ENCODE data around the gene PCDHAC2.

The PCDHAC2 gene, protein sequence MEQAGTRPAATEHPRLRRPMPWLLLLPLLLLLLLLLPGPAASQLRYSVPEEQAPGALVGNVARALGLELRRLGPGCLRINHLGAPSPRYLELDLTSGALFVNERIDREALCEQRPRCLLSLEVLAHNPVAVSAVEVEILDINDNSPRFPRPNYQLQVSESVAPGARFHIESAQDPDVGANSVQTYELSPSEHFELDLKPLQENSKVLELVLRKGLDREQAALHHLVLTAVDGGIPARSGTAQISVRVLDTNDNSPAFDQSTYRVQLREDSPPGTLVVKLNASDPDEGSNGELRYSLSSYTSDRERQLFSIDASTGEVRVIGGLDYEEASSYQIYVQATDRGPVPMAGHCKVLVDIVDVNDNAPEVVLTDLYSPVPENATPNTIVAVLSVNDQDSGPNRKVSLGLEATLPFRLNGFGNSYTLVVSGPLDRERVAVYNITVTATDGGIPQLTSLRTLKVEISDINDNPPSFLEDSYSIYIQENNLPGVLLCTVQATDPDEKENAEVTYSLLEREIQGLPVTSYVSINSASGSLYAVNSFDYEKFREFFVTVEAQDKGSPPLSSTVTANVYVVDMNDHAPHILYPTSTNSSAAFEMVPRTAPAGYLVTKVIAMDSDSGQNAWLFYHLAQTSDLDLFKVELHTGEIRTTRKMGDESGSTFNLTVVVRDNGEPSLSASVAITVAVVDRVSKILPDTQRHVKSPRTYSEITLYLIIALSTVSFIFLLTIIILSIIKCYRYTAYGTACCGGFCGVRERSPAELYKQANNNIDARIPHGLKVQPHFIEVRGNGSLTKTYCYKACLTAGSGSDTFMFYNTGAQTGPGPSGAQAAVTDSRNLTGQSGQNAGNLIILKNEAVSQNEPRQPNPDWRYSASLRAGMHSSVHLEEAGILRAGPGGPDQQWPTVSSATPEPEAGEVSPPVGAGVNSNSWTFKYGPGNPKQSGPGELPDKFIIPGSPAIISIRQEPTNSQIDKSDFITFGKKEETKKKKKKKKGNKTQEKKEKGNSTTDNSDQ

GRCh38 chr5:140966293-140967225 is at the start of gene PCDHAC2:
Gene PCDHAC2 (plus strand): TSS chr5:140966476. CDS start chr5:140966767, 291 bp downstream.
- peak; percentile 36 for DNase-seq

GRCh38 chr5:140923601-140924000 is 42.7 kb upstream of the PCDHAC2 start:
- no peak for DNase-seq

DNA sequence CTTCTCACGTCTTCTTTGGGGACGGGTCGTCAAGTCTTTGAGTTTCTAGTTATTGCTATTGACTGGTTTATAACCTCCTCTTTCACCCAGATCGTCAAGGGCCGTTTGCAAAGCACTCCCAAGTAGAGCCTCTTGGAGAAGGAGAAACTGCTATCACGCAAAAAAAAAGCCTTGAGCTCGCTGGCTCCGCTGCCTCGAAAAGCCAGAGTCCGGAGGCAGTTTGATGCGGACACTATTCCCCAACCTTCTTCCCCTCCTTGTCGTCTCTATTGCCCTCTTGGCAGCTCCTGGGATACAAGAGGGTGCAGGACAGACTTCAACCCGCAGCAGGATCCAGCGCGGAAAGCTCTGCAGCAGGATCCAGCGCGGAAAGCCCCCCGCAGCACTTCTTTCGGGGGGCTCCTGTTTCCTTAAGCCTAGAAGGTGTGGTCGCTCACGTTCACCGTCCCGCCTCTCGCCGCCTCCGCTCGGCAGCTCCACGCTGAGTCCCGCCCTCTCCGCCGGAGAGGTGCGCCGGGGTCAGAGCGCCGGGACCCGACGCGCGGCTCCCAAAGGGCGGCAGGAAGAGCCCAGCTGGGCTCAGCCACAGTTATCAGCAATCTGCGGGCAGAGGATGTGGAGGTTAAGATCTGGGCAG is 40.4 kb upstream of the PCDHAC2 start, which contains the start of gene PCDHAC1:
PCDHAC1 (plus strand) TSS at position 494 of the 637 bp plus-strand sequence. CDS start 594 bp downstream, outside the sequence.
- peak; percentile 41 for DNase-seq

DNA sequence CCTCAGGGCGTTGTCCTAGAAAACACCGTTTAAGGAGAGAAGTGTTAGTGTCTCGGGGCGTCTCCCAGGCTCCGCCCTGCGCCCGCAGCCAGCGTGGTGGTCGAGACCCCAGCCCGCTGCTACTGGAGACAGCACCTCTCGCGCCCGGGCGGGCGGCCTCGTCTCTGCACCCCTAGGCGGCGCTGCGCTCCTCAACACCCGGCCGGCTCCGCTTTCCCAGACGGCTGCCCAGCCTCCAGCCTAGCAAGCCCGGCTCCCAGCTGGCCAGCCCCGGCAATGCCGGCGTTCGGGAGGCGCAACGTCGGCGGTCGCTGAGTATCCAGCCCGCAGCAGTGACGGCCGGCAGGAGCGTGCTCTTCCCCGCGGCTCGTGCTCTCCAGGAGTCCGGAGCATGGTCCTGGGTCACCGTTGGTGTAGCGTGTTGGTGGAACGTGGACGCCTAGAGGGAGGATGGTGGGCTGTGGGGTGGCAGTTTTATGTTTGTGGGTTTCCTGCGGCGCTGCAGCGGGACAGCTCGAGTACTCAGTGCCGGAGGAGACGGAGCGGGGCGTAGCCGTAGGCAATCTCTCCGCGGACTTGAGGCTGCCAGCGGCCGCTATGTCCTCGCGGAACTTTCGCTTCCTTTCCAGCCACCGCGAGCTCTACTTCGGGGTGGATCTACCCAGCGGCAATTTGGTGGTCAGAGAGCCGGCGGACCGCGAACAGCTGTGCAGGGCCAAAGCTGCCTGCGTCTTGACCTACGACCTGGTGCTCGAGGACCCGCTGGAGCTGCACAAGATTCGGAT is 39.6 kb upstream of the PCDHAC2 start:
- DNase-seq, result peak; percentile 78

DNA sequence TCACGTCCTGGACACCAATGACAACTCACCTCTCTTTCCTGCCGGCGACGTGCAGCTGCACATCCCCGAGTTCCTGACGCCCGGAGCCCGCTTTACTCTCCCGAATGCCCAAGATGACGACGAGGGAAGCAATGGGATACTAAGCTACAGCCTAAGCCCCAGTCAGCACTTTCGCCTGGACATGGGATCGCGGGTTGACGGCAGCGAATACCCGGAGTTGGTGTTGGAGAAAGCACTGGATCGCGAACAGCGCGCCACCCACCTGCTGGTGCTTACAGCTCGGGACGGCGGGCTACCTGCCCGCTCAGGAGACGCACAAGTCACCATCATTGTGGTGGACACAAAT is 39.1 kb upstream of the PCDHAC2 start:
- DNase-seq, result peak; percentile 1

GRCh38 chr5:140934964-140935606 is 31.2 kb upstream of the PCDHAC2 start:
- DNase-seq, result no peak

DNA sequence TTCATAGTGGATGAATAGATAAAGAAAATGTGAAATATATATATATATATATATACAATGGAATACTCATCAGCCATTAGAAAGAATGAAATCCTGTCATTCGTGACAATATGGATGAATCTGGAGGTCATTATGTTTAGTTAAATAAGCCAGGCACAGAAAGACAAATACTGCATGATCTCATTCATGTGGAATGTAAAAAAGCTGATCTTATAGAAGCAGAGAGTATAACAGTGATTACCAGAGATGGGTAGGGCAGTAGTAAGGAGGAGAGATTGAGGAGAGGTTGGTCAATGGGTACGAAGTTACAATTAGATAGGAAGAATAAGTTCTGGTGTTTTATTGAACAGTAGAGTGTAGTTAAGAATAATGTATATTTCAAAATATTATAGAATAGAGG is 19.7 kb upstream of the PCDHAC2 start:
- DNase-seq, result no peak

DNA sequence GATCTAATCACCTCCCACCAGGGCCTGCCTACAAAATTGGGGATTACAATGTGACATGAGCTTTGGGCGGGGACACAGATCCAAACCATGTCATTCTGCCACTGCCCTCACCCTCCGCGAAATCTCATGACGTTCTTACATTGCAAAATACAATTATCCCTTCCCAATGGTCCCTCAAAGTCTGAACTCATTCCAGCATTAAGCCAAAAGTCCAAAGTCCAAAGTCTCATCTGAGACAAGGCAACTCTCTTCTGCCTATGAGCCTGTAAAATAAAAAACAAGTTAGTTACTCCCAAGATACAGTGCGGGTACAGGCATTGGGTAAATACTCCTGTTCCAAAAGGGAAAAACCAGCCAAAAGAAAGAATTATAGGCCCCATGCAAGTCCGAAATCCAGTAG is 14.6 kb upstream of the PCDHAC2 start:
- DNase-seq, result no peak

GRCh38 chr5:140953234-140953633 is 13.0 kb upstream of the PCDHAC2 start:
- no peak for DNase-seq

- no peak for DNase-seq
These were observed 4.1 kb upstream of the PCDHAC2 start for GRCh38 chr5:140962190-140962589.

- DNase-seq, result no peak
These were observed 1.9 kb upstream of the PCDHAC2 start for GRCh38 chr5:140964356-140964755.

- no peak for DNase-seq
These were observed 377 bp upstream of the PCDHAC2 start for GRCh38 chr5:140965905-140966292.

DNA sequence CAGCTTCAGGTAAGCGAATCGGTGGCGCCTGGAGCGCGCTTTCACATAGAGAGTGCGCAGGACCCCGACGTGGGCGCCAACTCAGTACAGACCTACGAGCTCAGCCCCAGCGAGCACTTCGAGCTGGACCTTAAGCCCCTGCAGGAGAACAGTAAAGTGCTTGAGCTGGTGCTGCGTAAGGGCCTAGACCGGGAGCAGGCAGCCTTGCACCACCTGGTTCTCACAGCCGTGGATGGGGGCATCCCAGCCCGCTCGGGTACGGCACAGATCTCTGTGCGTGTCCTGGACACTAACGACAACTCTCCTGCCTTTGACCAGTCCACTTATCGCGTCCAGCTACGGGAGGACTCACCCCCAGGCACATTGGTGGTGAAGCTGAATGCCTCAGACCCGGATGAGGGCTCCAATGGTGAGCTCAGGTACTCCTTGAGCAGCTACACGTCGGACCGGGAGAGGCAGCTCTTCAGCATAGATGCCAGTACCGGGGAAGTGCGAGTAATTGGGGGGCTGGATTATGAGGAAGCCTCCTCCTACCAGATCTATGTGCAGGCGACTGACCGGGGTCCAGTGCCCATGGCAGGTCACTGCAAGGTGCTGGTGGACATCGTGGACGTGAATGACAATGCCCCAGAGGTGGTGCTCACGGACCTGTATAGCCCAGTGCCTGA is 1.1 kb downstream of the PCDHAC2 start:
- no peak for DNase-seq

DNA sequence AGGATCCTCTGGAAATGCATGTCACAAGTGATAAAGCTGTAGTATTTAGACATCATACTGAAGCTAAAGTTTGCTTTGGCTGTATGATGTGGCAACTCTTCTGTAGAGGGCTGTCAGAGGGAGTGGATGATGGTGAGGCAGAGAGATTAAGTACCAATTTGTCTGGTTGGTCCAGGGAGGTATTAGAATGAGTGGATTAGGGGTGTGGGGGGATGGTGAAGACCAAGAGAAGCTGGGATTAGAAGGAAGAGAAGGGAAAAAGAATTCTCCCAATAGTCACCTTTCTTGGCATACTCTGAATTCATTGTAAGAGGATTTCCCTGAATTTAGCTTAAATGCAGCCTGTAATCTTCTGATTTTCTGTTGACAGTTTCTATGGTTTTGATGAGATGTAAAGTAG is 3.6 kb downstream of the PCDHAC2 start:
- no peak for DNase-seq

DNA sequence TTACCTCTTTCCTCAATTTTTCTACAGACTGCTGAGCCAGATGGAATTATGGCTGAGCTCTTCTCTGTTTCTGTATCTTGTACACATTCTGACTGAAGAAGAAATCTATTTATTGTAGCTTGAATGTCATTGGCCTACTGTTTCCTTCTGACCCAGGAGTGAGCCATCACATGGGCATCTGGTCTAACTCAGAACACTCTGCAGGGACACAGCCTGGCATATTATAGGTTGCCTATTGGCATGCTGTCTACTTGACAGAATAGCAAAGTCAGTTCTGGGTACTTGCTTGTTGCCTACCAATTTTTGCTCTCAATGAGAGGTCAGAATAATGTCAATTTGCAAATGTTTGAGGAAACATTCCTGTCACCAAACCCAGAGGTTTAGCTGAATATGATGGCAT is 7.3 kb downstream of the PCDHAC2 start:
- no peak for DNase-seq

DNA sequence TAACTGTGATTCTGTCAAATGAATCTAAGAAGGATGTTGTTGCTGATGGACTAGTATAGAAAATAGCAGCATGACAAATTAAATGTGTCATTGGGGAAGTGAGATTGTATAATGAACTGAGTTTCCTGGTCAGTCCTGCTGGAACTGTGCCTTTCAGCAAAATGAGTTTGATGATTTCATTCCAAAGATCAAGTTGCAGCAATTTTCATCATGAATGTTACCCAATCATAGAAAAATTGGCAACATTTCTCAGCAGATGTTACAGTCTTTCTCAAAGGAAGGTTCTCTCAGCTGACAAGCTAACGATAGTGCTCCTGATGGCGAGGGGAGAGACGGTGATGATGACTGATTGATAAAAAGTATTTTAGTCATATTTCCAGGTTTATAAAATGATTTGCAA is 10.7 kb downstream of the PCDHAC2 start:
- DNase-seq, result no peak

DNA sequence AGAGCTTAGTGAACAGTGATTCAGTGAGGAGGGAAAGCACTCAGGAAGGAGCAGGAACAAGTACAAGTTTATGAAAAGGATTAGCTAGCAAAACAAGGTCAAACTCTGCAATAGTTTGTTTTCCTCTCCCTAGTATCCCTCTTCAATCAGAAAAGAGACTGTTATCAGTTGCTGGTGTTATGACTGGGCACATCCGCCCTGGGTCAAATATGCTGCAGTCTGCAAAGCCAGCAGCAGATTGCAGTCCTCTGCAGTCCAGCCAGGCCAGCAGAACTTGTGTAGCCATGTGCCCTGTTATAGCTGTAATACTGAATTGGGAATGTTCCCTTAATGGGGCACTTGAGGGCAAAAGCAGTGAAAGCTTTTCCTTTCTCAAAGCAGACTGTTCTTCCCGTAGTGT is 12.0 kb downstream of the PCDHAC2 start:
- DNase-seq, result no peak

GRCh38 chr5:140978983-140979382 is 12.7 kb downstream of the PCDHAC2 start:
- DNase-seq, result no peak

GRCh38 chr5:140982083-140982716 is 15.9 kb downstream of the PCDHAC2 start:
- DNase-seq, result no peak

DNA sequence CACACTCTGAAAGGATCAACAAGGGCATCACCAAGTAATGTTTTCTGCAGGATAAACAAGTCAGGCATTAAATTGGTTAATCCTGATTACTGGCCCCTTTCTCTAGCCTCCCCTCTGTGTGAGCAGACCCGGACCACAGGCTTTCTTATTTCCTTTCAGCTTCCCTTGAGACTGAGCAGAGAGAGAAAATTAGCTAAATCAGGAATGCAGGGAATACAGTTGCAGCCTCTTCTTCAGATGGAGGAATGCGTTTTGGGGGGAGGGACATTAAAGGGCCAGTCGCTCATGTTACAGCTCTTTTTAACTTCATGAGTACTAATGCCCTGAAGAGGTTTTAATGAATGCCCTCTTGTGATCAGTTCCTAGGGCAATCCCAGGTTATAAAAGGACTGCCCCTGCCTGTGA is 19.8 kb downstream of the PCDHAC2 start:
- no peak for DNase-seq

Measured in NCI-H2029 (cell line).